ENCODE data around the gene IL2.
A peak's percentile ranks its signal among the peaks of the same experiment; 100 is the strongest.

Gene IL2

GRCh38 chr4:122453384-122453995, 3.0 kb downstream of the IL2 start:
- Histone ChIP-seq H3K27ac (ENCODE audit: low read depth, low read length) (no peak overlapping the region), H4K20me1 (ENCODE audit: control insufficient read depth, insufficient read depth, low read depth, low read length) (no peaks in the 10 kb centered on the region), H3F3A (ENCODE audit: control insufficient read depth, insufficient read depth) (no peaks in the 10 kb centered on the region), H3K27me3 (ENCODE audit: control insufficient read depth, low read length) (no peaks in the 10 kb centered on the region), H3K36me3 (ENCODE audit: control insufficient read depth, low read length) (no peaks in the 10 kb centered on the region), H3K79me2 (ENCODE audit: control insufficient read depth, low read length) (no peaks in the 10 kb centered on the region), H3K9me3 (ENCODE audit: control insufficient read depth, insufficient read depth, low read length) (no peaks in the 10 kb centered on the region), H3K4me2 (ENCODE audit: low read length) (no peak overlapping the region), H3K4me3 (ENCODE audit: low read length) (no peak overlapping the region), H3K4me1 (ENCODE audit: control insufficient read depth, low read length) (peaks cover 9% of the 10 kb centered on the region), H3K9me2 (replicated peaks; ENCODE audit: control insufficient read depth, low read length) (no peaks in the 10 kb centered on the region)
- TF ChIP-seq EZH2phosphoT487 (IDR thresholded peaks at IDR 0.05; ENCODE audit: borderline replicate concordance, low read length) (no peak), CTCF (IDR thresholded peaks at IDR 0.05; ENCODE audit: low read depth, low read length, poor library complexity, severe bottlenecking) (no peak)

GRCh38 chr4:122450847-122451246, 5.7 kb downstream of the IL2 start:
- Histone ChIP-seq H3K4me2 (ENCODE audit: low read length) (no peak overlapping the region), H3K9me2 (replicated peaks; ENCODE audit: control insufficient read depth, low read length) (no peaks in the 10 kb centered on the region), H3F3A (ENCODE audit: control insufficient read depth, insufficient read depth) (no peaks in the 10 kb centered on the region), H3K9me3 (ENCODE audit: control insufficient read depth, insufficient read depth, low read length) (no peaks in the 10 kb centered on the region), H3K36me3 (ENCODE audit: control insufficient read depth, low read length) (no peaks in the 10 kb centered on the region), H3K4me3 (ENCODE audit: low read length) (no peak overlapping the region), H3K27ac (ENCODE audit: low read depth, low read length) (no peak overlapping the region), H3K27me3 (ENCODE audit: control insufficient read depth, low read length) (no peaks in the 10 kb centered on the region), H4K20me1 (ENCODE audit: control insufficient read depth, insufficient read depth, low read depth, low read length) (no peaks in the 10 kb centered on the region), H3K4me1 (ENCODE audit: control insufficient read depth, low read length) (peaks cover 7% of the 10 kb centered on the region), H3K79me2 (ENCODE audit: control insufficient read depth, low read length) (no peaks in the 10 kb centered on the region)
- TF ChIP-seq EZH2phosphoT487 (IDR thresholded peaks at IDR 0.05; ENCODE audit: borderline replicate concordance, low read length) (no peak), CTCF (IDR thresholded peaks at IDR 0.05; ENCODE audit: low read depth, low read length, poor library complexity, severe bottlenecking) (peak; percentile 27)

- no peaks in the 10 kb centered on the region for H3F3A ChIP-seq (ENCODE audit: control insufficient read depth, insufficient read depth)
- no peaks in the 10 kb centered on the region for H3K36me3 ChIP-seq (ENCODE audit: control insufficient read depth, low read length)
- TF ChIP-seq EZH2phosphoT487 (IDR thresholded peaks at IDR 0.05; ENCODE audit: borderline replicate concordance, low read length): no peak
- TF ChIP-seq CTCF (IDR thresholded peaks at IDR 0.05; ENCODE audit: low read depth, low read length, poor library complexity, severe bottlenecking): no peak
- no peak overlapping the region for H3K4me2 ChIP-seq (ENCODE audit: low read length)
- H3K9me2 ChIP-seq (replicated peaks; ENCODE audit: control insufficient read depth, low read length): no peaks in the 10 kb centered on the region
- no peak overlapping the region for H3K4me3 ChIP-seq (ENCODE audit: low read length)
- H3K27ac ChIP-seq (ENCODE audit: low read depth, low read length): no peak overlapping the region
- no peaks in the 10 kb centered on the region for H3K4me1 ChIP-seq (ENCODE audit: control insufficient read depth, low read length)
- H3K79me2 ChIP-seq (ENCODE audit: control insufficient read depth, low read length): no peaks in the 10 kb centered on the region
- H4K20me1 ChIP-seq (ENCODE audit: control insufficient read depth, insufficient read depth, low read depth, low read length): no peaks in the 10 kb centered on the region
- no peaks in the 10 kb centered on the region for H3K27me3 ChIP-seq (ENCODE audit: control insufficient read depth, low read length)
- no peaks in the 10 kb centered on the region for H3K9me3 ChIP-seq (ENCODE audit: control insufficient read depth, insufficient read depth, low read length)
These were observed 22.2 kb downstream of the IL2 start for GRCh38 chr4:122434285-122434684.

Data from DOHH2 (cell line).